ENCODE results near the gene PFN1.

Gene PFN1

GRCh38 chr17:4897198-4897687 lies 51.1 kb downstream of the PFN1 start:
- DNase-seq (ENCODE audit: low read depth in 2 of 2, low spot score in 1 of 2), result no peak

GRCh38 chr17:4896332-4897197 lies 51.8 kb downstream of the PFN1 start:
- no peak for DNase-seq (ENCODE audit: low read depth in 2 of 2, low spot score in 1 of 2)

DNA sequence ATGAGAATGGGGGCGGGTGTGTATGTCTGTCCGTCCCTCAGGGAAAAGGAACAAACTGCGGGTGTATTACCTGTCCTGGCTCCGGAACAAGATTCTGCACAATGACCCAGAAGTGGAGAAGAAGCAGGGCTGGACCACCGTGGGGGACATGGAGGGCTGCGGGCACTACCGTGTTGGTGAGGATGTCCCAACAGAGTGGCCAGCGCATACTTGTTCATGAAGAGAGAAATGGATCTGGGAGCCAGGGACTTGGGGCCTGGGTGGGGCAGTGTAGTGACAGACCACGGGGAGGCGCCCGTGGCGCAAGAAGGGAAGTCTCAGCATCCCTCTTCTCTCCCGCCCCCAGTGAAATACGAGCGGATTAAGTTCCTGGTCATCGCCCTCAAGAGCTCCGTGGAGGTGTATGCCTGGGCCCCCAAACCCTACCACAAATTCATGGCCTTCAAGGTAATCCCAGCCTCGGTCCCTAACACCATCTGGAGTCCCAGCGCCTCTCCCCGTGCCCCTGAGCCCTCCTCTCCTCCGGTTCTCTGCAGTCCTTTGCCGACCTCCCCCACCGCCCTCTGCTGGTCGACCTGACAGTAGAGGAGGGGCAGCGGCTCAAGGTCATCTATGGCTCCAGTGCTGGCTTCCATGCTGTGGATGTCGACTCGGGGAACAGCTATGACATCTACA lies 52.5 kb downstream of the PFN1 start:
- no peak for DNase-seq (ENCODE audit: low read depth in 2 of 2, low spot score in 1 of 2)
